Measurements from ENCODE around the gene SLC35B4.
A peak's percentile ranks its signal among the peaks of the same experiment; 100 is the strongest.

SLC35B4 gene

DNA sequence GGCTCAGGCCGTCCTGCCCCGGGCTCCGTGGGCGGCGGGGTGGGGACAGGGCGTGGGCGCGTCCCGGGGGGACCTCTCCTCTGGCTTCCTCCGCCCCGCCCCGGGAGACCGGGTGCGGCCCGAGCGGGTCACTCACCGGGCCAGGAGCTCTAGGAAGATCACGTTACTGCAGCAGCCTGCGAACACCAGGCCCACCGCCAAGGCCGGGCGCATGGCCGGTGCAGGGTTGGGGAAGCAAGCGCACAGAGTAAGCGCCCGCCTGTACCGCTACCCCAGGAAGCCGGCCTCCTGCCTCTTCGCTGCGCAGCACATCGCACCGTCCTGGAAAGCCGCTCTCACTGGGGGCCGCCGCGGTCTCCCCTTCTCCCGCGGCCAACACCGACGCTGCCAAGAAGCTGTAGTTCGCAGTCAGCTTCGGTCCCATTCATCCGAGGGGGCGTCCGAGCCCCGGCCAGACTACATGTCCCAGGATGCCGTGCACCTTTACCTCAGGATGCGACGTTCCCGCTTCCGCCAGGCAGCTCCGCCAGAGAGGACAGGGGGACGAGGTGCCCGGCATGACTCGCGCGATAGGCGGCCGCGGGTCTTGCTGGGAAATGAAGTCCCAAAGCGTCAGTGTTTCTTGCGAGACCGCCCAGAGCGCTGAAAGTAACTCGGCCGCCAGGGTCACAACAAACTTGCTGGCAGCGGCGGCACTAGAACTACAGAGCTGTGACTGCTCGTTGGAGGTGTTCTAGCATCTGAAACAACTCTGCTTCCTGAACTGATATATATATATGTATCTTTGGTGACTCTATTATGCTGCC lies at the start of gene SLC35B4:
Gene SLC35B4 (minus strand): TSS at position 392 of the 806 bp plus-strand sequence. CDS start 179 bp downstream, at position 213.
- TF ChIP-seq POLR2AphosphoS5 (IDR thresholded peaks at IDR 0.05; ENCODE audit: borderline replicate concordance, low read depth, low read length) = peak; percentile 76
- no peak for TF ChIP-seq FOXP2 (optimal IDR thresholded peaks at IDR 0.05; ENCODE audit: control extremely low read depth, extremely low read length, insufficient read depth)
- no peak within 1 kb of the TSS for H3K27ac ChIP-seq
- no peaks in the 10 kb centered on the region for H3K9me3 ChIP-seq (ENCODE audit: low read depth, low read length)
- DNase-seq (ENCODE audit: low read depth, low spot score) = peak; percentile 78
- H3K36me3 ChIP-seq (ENCODE audit: insufficient read depth, low read length) = no peaks in the 10 kb centered on the region
- peak within 1 kb of the TSS; percentile 81 for H3K4me3 ChIP-seq
- H3K9ac ChIP-seq (ENCODE audit: insufficient read length) = peak within 1 kb of the TSS; percentile 74

DNA sequence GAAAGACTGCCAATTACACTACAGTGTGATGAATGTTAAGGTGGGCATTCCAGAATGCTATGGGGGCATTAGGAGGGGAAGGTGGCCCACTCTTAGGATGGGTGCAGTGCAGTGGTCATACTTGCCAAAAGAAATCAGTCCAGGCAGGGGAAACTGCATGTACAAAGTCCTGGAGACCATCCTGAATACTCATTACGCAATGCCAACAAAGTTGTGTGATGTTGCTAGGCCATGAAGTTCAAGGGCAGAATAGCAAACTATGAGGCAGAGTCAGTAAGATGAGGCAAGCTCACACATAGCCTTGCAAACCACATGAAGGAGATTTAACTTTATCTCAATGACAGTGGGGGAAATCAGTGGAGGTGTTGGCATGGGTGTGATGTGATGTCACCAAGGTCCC lies 49.8 kb upstream of the SLC35B4 start:
- Histone ChIP-seq H3K27ac (no peak overlapping the region), H3K9me3 (ENCODE audit: low read depth, low read length) (no peaks in the 10 kb centered on the region), H3K36me3 (ENCODE audit: insufficient read depth, low read length) (no peaks in the 10 kb centered on the region), H3K4me3 (no peak overlapping the region), H3K9ac (ENCODE audit: insufficient read length) (no peak overlapping the region)
- no peak for DNase-seq (ENCODE audit: low read depth, low spot score)
- TF ChIP-seq EZH2 (IDR thresholded peaks at IDR 0.05) (no peak), POLR2AphosphoS5 (IDR thresholded peaks at IDR 0.05; ENCODE audit: borderline replicate concordance, low read depth, low read length) (no peak), FOXP2 (optimal IDR thresholded peaks at IDR 0.05; ENCODE audit: control extremely low read depth, extremely low read length, insufficient read depth) (no peak)

GRCh38 chr7:134365341-134366054 lies 48.8 kb upstream of the SLC35B4 start:
- TF ChIP-seq POLR2AphosphoS5 (IDR thresholded peaks at IDR 0.05; ENCODE audit: borderline replicate concordance, low read depth, low read length) (no peak), FOXP2 (optimal IDR thresholded peaks at IDR 0.05; ENCODE audit: control extremely low read depth, extremely low read length, insufficient read depth) (no peak), EZH2 (IDR thresholded peaks at IDR 0.05) (no peak)
- no peak overlapping the region for H3K4me3 ChIP-seq
- H3K27ac ChIP-seq = no peak overlapping the region
- no peak overlapping the region for H3K9ac ChIP-seq (ENCODE audit: insufficient read length)
- no peaks in the 10 kb centered on the region for H3K9me3 ChIP-seq (ENCODE audit: low read depth, low read length)
- no peak for DNase-seq (ENCODE audit: low read depth, low spot score)
- H3K36me3 ChIP-seq (ENCODE audit: insufficient read depth, low read length) = no peaks in the 10 kb centered on the region

DNA sequence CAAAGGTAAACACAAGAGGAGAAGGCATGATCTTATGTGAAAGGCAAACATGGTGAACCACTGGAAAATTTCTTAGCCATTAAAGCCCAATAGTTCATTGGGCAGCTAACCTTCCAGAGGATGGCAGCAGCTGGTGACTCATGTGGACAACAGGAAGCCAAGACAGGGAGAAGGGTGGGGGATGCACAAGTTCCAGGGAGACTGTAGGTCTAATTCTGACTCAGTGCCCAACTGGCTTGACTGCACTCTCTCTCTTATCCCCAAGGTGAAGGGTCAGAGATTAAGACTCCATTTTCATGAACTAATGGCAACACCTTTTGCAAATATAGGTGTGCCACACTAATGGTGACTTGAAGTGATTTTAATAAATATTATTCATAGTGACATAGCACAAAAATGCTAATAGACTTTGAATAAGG lies 47.9 kb upstream of the SLC35B4 start:
- no peak for TF ChIP-seq FOXP2 (optimal IDR thresholded peaks at IDR 0.05; ENCODE audit: control extremely low read depth, extremely low read length, insufficient read depth)
- no peak for TF ChIP-seq POLR2AphosphoS5 (IDR thresholded peaks at IDR 0.05; ENCODE audit: borderline replicate concordance, low read depth, low read length)
- no peak for TF ChIP-seq EZH2 (IDR thresholded peaks at IDR 0.05)
- H3K9me3 ChIP-seq (ENCODE audit: low read depth, low read length) = no peaks in the 10 kb centered on the region
- DNase-seq (ENCODE audit: low read depth, low spot score) = no peak
- H3K9ac ChIP-seq (ENCODE audit: insufficient read length) = no peak overlapping the region
- H3K36me3 ChIP-seq (ENCODE audit: insufficient read depth, low read length) = no peaks in the 10 kb centered on the region
- H3K4me3 ChIP-seq = no peak overlapping the region
- H3K27ac ChIP-seq = no peak overlapping the region

DNA sequence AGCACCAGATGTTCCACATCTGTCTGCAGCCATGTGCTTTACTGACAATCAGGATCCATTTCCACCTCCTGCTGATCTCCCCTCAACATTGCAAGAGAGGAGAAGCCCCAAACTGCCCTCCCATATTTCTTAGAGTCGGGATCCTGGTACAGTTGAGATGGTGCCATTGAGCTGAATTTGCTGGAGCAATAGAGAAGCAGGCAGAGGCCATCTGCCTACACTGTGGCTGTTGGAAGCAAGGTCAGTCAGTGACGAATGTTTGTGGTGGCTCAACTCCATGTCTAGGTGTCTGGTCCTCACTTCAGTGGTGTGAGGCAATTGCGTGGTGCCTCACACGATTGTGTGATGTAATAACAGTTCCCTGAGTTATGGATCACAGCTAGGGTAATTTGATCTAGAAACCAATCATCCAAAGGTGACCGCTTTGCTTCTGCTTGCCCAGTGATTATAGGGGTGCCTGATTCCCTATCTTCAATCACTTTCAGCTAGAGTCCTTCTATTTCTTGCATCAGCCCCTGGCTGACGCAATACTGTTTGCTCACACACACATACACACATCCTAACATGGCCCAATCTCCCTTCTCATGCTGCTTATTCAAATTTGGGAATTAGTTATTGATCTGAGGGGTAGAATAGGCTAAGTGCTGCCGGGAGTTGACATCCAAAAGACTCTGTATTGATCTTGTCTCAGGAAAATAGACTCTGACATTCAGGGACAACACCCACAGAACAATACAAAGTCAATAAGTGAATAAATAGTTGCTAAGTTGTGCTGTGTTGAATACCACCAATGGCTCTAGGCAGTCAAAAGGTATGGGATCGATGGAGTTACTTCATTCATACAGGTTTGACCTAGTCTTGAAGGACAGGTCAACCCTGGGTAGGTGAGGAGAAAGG lies 46.1 kb upstream of the SLC35B4 start:
- TF ChIP-seq EZH2 (IDR thresholded peaks at IDR 0.05) (no peak), POLR2AphosphoS5 (IDR thresholded peaks at IDR 0.05; ENCODE audit: borderline replicate concordance, low read depth, low read length) (no peak), FOXP2 (optimal IDR thresholded peaks at IDR 0.05; ENCODE audit: control extremely low read depth, extremely low read length, insufficient read depth) (no peak)
- Histone ChIP-seq H3K36me3 (ENCODE audit: insufficient read depth, low read length) (no peaks in the 10 kb centered on the region), H3K27ac (no peak overlapping the region), H3K9me3 (ENCODE audit: low read depth, low read length) (no peaks in the 10 kb centered on the region), H3K4me3 (no peak overlapping the region), H3K9ac (ENCODE audit: insufficient read length) (no peak overlapping the region)
- DNase-seq (ENCODE audit: low read depth, low spot score) = no peak

DNA sequence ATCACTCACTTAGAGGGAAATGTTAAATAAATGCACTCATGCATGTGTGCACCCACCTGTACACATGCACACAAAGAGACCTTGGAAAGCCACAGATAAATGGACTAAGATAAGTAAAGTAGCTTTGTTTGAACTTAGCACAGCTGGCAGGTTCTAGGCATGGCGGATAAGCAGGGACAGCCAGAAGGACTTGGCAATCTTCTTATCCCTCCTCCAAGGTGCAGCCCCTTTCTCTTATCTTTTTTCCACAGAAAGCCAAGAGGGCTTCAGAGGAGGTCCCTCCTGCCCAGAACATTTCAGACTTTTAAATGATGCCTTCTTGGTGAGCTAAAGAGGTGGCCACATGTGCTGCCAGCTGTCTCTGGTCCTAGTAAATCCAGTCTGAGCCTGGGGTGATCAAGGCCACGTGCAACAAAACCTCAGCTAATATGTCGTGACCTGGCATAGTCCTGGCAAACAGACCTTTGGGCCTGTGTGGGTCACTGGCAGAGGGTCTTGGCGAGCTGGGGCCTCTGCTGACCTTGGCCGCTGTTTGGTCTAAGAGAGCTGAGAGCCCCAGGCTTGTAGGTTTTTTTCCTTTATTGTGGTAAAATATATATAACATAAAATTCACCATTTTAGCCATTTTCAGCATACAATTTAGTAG lies 43.2 kb upstream of the SLC35B4 start:
- no peaks in the 10 kb centered on the region for H3K36me3 ChIP-seq (ENCODE audit: insufficient read depth, low read length)
- H3K4me3 ChIP-seq = no peak overlapping the region
- H3K9me3 ChIP-seq (ENCODE audit: low read depth, low read length) = no peaks in the 10 kb centered on the region
- H3K27ac ChIP-seq = no peak overlapping the region
- no peak for DNase-seq (ENCODE audit: low read depth, low spot score)
- no peak for TF ChIP-seq FOXP2 (optimal IDR thresholded peaks at IDR 0.05; ENCODE audit: control extremely low read depth, extremely low read length, insufficient read depth)
- no peak for TF ChIP-seq POLR2AphosphoS5 (IDR thresholded peaks at IDR 0.05; ENCODE audit: borderline replicate concordance, low read depth, low read length)
- no peak for TF ChIP-seq EZH2 (IDR thresholded peaks at IDR 0.05)
- no peak overlapping the region for H3K9ac ChIP-seq (ENCODE audit: insufficient read length)

- DNase-seq (ENCODE audit: low read depth, low spot score) = no peak
- TF ChIP-seq FOXP2 (optimal IDR thresholded peaks at IDR 0.05; ENCODE audit: control extremely low read depth, extremely low read length, insufficient read depth) = no peak
- TF ChIP-seq POLR2AphosphoS5 (IDR thresholded peaks at IDR 0.05; ENCODE audit: borderline replicate concordance, low read depth, low read length) = no peak
- no peak for TF ChIP-seq EZH2 (IDR thresholded peaks at IDR 0.05)
- Histone ChIP-seq H3K9ac (ENCODE audit: insufficient read length) (no peak overlapping the region), H3K27ac (no peak overlapping the region), H3K9me3 (ENCODE audit: low read depth, low read length) (no peaks in the 10 kb centered on the region), H3K4me3 (no peak overlapping the region), H3K36me3 (ENCODE audit: insufficient read depth, low read length) (no peaks in the 10 kb centered on the region)
Measured at GRCh38 chr7:134357486-134357885, 40.8 kb upstream of the SLC35B4 start.
